B cell (primary cell): Measurements from ENCODE around the gene PASD1.

Experiments used
- CTCF ChIP-seq: fragments of 200-600 bp; IDR thresholded peaks from one replicate; pipeline ENCODE4 v1.8.0; 2022; ENCODE audit warnings: antibody characterized with exemption, mild to moderate bottlenecking
- EZH2 ChIP-seq: IDR thresholded peaks from 2 replicates; pipeline ENCODE4 v1.6.1; 2012; ENCODE audit warnings: borderline replicate concordance, low read depth, mild to moderate bottlenecking, moderate library complexity, low read length; ENCODE audit not compliant: insufficient read depth, poor library complexity, severe bottlenecking

GRCh38 chrX:151710457-151710856, 147.0 kb downstream of the PASD1 start:
- TF ChIP-seq EZH2 (no peak), CTCF (no peak)
